ENCODE results near the gene FIGNL1. TPM values are rescaled to one million over a fixed set of nuclear protein-coding genes. Genes with fewer than 3 reads are reported as not detected.

Gene FIGNL1
- polyA plus RNA-seq, 2 of the 4 experiments (the other 2 are of a cell fraction): 25.4 to 27.9 TPM

DNA sequence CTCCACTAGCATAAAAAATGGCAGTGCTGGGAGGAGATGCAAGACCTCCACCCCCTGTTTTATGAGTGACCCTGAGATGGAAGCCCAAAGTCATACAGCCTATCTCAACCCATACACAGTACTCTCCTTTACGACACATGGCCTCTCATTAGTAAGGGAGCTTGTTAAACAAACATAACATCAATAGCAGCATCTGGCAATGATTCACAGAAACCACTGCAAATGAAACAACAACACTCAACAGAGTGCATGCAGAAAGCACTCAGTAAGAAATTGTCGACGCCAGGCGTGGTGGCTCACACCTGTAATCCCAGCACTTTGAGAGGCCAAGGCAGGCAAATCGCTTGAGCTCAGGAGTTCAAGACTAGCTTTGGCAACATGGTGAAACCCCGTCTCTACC, 27.5 kb upstream of the FIGNL1 start:
- 79% methylated on average over 5 of the region's 6 CpGs for WGBS (ENCODE audit: missing lambda C conversion rate)
- FAIRE-seq (no peak), DNase-seq (ENCODE audit: low read depth in 1 of 2, low spot score in 1 of 2) (no peak), ATAC-seq (no peak)
- Histone ChIP-seq H3K4me3 (no peak overlapping the region), H3K4me2 (no peak overlapping the region), H3K4me1 (no peaks in the 10 kb centered on the region), H3K9me3 (no peaks in the 10 kb centered on the region), H3K27ac (no peak overlapping the region)
- ChIA-PET POLR2A (no interaction called here), CTCF (interaction anchor here (1.5 to 2.3 kb wide), 3 partner anchors 9 to 684 kb away, joined by 3 to 17 read pairs (median 3); no protein-coding TSS in a partner anchor)
- TF ChIP-seq ELK1 (IDR thresholded peaks at IDR 0.05; ENCODE audit: low read depth, low read length): no peak
- TF ChIP-seq, protein P1, sequence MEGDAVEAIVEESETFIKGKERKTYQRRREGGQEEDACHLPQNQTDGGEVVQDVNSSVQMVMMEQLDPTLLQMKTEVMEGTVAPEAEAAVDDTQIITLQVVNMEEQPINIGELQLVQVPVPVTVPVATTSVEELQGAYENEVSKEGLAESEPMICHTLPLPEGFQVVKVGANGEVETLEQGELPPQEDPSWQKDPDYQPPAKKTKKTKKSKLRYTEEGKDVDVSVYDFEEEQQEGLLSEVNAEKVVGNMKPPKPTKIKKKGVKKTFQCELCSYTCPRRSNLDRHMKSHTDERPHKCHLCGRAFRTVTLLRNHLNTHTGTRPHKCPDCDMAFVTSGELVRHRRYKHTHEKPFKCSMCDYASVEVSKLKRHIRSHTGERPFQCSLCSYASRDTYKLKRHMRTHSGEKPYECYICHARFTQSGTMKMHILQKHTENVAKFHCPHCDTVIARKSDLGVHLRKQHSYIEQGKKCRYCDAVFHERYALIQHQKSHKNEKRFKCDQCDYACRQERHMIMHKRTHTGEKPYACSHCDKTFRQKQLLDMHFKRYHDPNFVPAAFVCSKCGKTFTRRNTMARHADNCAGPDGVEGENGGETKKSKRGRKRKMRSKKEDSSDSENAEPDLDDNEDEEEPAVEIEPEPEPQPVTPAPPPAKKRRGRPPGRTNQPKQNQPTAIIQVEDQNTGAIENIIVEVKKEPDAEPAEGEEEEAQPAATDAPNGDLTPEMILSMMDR (IDR thresholded peaks at IDR 0.05): no peak
- no peak for TF ChIP-seq NPAS2 (CRISPR knock-in tag; IDR thresholded peaks at IDR 0.05; ENCODE audit: borderline replicate concordance)
- no peak for TF ChIP-seq KDM5A (IDR thresholded peaks at IDR 0.05)
- TF ChIP-seq ATOH8 (CRISPR knock-in tag; IDR thresholded peaks at IDR 0.05; ENCODE audit: low read depth): no peak

GRCh38 chr7:50476953-50477625, 26.9 kb upstream of the FIGNL1 start:
- H3K4me2 ChIP-seq: no peak overlapping the region
- H3K4me3 ChIP-seq: no peak overlapping the region
- FAIRE-seq: no peak
- no peak for ATAC-seq
- WGBS (ENCODE audit: missing lambda C conversion rate): 78% methylated on average over 9 of the region's 9 CpGs
- TF ChIP-seq HEYL (CRISPR knock-in tag; IDR thresholded peaks at IDR 0.05) (no peak), CBX2 (IDR thresholded peaks at IDR 0.05; ENCODE audit: borderline replicate concordance, low read depth) (no peak), POLR2AphosphoS2 (conservative IDR thresholded peaks at IDR 0.05; ENCODE audit: low read length) (no peak), FOSL2 (IDR thresholded peaks at IDR 0.05) (no peak), FOSL2 (CRISPR knock-in tag; IDR thresholded peaks at IDR 0.05) (no peak), ELK1 (IDR thresholded peaks at IDR 0.05; ENCODE audit: low read depth, low read length) (no peak), MAFK (IDR thresholded peaks at IDR 0.05; ENCODE audit: partially characterized antibody) (peak; percentile 77), NFE2L2 (conservative IDR thresholded peaks at IDR 0.05; ENCODE audit: low read length) (no peak)
- no peaks in the 10 kb centered on the region for H3K4me1 ChIP-seq
- no peaks in the 10 kb centered on the region for H3K9me3 ChIP-seq
- no peak overlapping the region for H3K27ac ChIP-seq
- DNase-seq (ENCODE audit: low read depth in 1 of 2, low spot score in 1 of 2): no peak
- ChIA-PET CTCF (interaction anchor here (1.5 to 11.4 kb wide), 3 partner anchors 8 to 664 kb away, joined by 3 to 145 read pairs (median 17); no protein-coding TSS in a partner anchor), POLR2A (no interaction called here)

DNA sequence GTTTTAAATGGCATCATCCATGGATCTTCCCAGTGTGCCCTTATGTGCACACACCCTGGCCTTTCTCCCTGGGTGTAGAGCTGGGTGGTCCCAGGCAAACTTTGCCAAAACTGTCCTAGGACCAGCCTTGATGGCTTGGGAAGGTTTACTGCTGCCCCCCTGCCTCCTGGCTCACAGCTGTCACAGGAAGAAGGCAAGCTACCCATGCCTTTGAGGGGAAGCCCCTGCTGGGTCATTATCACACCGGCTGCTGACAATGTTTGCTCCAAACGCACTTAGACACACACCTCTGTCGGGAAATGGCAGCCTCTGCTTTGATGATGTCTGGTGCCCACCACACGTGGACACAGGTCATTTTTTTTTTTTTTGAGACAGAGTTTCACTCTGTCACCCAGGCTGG, 25.2 kb upstream of the FIGNL1 start:
- no peaks in the 10 kb centered on the region for H3K4me1 ChIP-seq
- ChIA-PET CTCF (interaction anchor here (0.7 to 11.4 kb wide), 6 partner anchors 9 to 686 kb away, joined by 3 to 145 read pairs (median 4); no protein-coding TSS in a partner anchor), POLR2A (no interaction called here)
- H3K27ac ChIP-seq: no peak overlapping the region
- H3K4me3 ChIP-seq: no peak overlapping the region
- DNase-seq (ENCODE audit: low read depth in 1 of 2, low spot score in 1 of 2) (no peak), ATAC-seq (no peak), FAIRE-seq (no peak)
- H3K9me3 ChIP-seq: no peaks in the 10 kb centered on the region
- no peak overlapping the region for H3K4me2 ChIP-seq
- WGBS (ENCODE audit: missing lambda C conversion rate): 59% methylated on average over 4 of the region's 4 CpGs
- TF ChIP-seq CEBPB (IDR thresholded peaks at IDR 0.05) (no peak), NR3C1 (IDR thresholded peaks at IDR 0.05) (no peak), JUN (IDR thresholded peaks at IDR 0.05) (no peak), ELK1 (IDR thresholded peaks at IDR 0.05; ENCODE audit: low read depth, low read length) (no peak), HOXB5 (CRISPR knock-in tag; IDR thresholded peaks at IDR 0.05) (no peak), CHD4 (IDR thresholded peaks at IDR 0.05; ENCODE audit: borderline replicate concordance) (no peak), CHD2 (IDR thresholded peaks at IDR 0.05; ENCODE audit: low read length, partially characterized antibody) (no peak), USF2 (IDR thresholded peaks at IDR 0.05) (no peak), ESRRA (IDR thresholded peaks at IDR 0.05; ENCODE audit: borderline replicate concordance, low read length) (no peak), EP300 (IDR thresholded peaks at IDR 0.05) (no peak), PHF8 (IDR thresholded peaks at IDR 0.05; ENCODE audit: borderline replicate concordance, low read depth) (no peak), ATOH8 (CRISPR knock-in tag; IDR thresholded peaks at IDR 0.05; ENCODE audit: low read depth) (no peak), HOXB13 (CRISPR knock-in tag; IDR thresholded peaks at IDR 0.05; ENCODE audit: low read depth) (no peak), HDAC2 (IDR thresholded peaks at IDR 0.05) (no peak), BHLHE40 (IDR thresholded peaks at IDR 0.05; ENCODE audit: low read depth, low read length) (no peak)
